ENCODE results near the gene SMC1B. TPM values are rescaled to one million over a fixed set of nuclear protein-coding genes. Genes with fewer than 3 reads are reported as not detected.

Gene SMC1B
- total and polyA plus RNA-seq, 7 donors, result not detected

GRCh38 chr22:45426387-45426786 is 13.0 kb upstream of the SMC1B start:
- DNase-seq (peak in 1 of 2 donors; percentile 28), ATAC-seq (no peak)
- Histone ChIP-seq H3K27ac (no peak overlapping the region), H3K27me3 (ENCODE audit: insufficient read depth in 3 of 3, low read length in 2 of 3) (no peaks in the 10 kb centered on the region), H3K9me3 (no peaks in the 10 kb centered on the region), H3K36me3 (ENCODE audit: insufficient read depth in 1 of 2, low read depth in 1 of 2) (no peaks in the 10 kb centered on the region), H3K4me3 (no peak overlapping the region), H3K4me1 (no peaks in the 10 kb centered on the region)
- intact Hi-C loops (cut with DNase I), result no loop called here
- no peak for TF ChIP-seq CTCF (IDR thresholded peaks at IDR 0.05)
- 94 to 96% (median 96%) methylated on average over 9 of the region's 9 CpGs for WGBS, 3 donors

GRCh38 chr22:45425531-45426265 is 12.3 kb upstream of the SMC1B start:
- no peak overlapping the region for H3K4me3 ChIP-seq
- H3K27ac ChIP-seq, result no peak overlapping the region
- H3K27me3 ChIP-seq (ENCODE audit: insufficient read depth in 3 of 3, low read length in 2 of 3), result no peaks in the 10 kb centered on the region
- no peak for TF ChIP-seq CTCF (IDR thresholded peaks at IDR 0.05)
- H3K9me3 ChIP-seq, result no peaks in the 10 kb centered on the region
- H3K36me3 ChIP-seq (ENCODE audit: insufficient read depth in 1 of 2, low read depth in 1 of 2), result no peaks in the 10 kb centered on the region
- ATAC-seq, result no peak
- 90 to 93% (median 91%) methylated on average over 23 of the region's 23 CpGs for WGBS, 3 donors
- intact Hi-C loops (cut with DNase I), result no loop called here
- DNase-seq, result peak in 1 of 2 donors; percentile 30
- no peaks in the 10 kb centered on the region for H3K4me1 ChIP-seq

- Histone ChIP-seq H3K9me3 (no peaks in the 10 kb centered on the region), H3K4me1 (no peaks in the 10 kb centered on the region), H3K27ac (no peak overlapping the region), H3K36me3 (ENCODE audit: insufficient read depth in 1 of 2, low read depth in 1 of 2) (no peaks in the 10 kb centered on the region), H3K4me3 (no peak overlapping the region), H3K27me3 (ENCODE audit: insufficient read depth in 3 of 3, low read length in 2 of 3) (no peaks in the 10 kb centered on the region)
- ATAC-seq (no peak), DNase-seq (peak in 1 of 2 donors; percentile 23)
- WGBS, 3 donors, result 64 to 84% (median 71%) methylated on average over 5 of the region's 5 CpGs
- no peak for TF ChIP-seq CTCF (IDR thresholded peaks at IDR 0.05)
- intact Hi-C loops (cut with DNase I), result no loop called here
These were observed 11.7 kb upstream of the SMC1B start for GRCh38 chr22:45425101-45425500.

- H3K27me3 ChIP-seq (ENCODE audit: insufficient read depth in 3 of 3, low read length in 2 of 3), result no peaks in the 10 kb centered on the region
- H3K27ac ChIP-seq, result no peak overlapping the region
- ATAC-seq (peak in 1 of 4 donors; percentile 16), DNase-seq (peak in 1 of 2 donors; percentile 62)
- H3K36me3 ChIP-seq (ENCODE audit: insufficient read depth in 1 of 2, low read depth in 1 of 2), result no peaks in the 10 kb centered on the region
- TF ChIP-seq CTCF (IDR thresholded peaks at IDR 0.05), result no peak
- no peak overlapping the region for H3K4me3 ChIP-seq
- H3K4me1 ChIP-seq, result no peaks in the 10 kb centered on the region
- WGBS, 3 donors, result 90% methylated on average over 12 to 14 of the region's 14 CpGs
- no peaks in the 10 kb centered on the region for H3K9me3 ChIP-seq
- intact Hi-C loops (cut with DNase I), result no loop called here
These were observed 10.9 kb upstream of the SMC1B start for GRCh38 chr22:45424241-45424731.
